ENCODE data around the gene MPHOSPH9.

DNA sequence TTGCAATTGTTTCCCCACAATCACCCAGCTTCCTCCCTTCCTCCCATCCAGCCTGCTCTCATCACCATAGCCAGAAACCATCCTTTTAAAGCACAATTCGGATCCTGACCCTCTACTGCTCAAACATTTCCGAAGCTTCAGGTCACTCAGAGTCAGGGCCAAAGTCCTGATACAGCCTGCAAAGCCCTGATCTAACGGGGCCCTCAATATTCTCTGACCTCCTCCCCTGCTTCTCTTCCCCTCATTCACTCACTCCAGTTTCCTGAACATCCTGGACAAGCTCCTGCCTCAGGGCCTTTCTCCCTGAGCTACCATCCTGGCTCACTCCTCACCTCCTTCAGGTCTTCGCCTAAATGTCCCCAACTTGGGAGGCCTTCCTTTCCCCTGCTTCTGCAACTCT lies 128.1 kb downstream of the MPHOSPH9 start:
- TF ChIP-seq POLR2AphosphoS5 (IDR thresholded peaks at IDR 0.05; ENCODE audit: low read depth, low read length) (no peak), TAF1 (IDR thresholded peaks at IDR 0.05; ENCODE audit: borderline replicate concordance, insufficient read depth, low read length) (no peak), REST (IDR thresholded peaks at IDR 0.05; ENCODE audit: insufficient read depth in 1 of 2, low read depth in 2 of 2, low read length in 2 of 2) (no peak)

Data from PFSK-1 (cell line).